BJ (cell line): ENCODE measurements around the gene ACAD11. TPM values are rescaled to one million over a fixed set of nuclear protein-coding genes. Genes with fewer than 3 reads are reported as not detected.

Experiments used
- CTCF ChIA-PET: fragments of 350-600 bp; formaldehyde crosslinking; extraction: SDS; loops from one replicate; lab custom pipeline; 2021; ENCODE audit warnings: antibody characterized with exemption, inconsistent platforms; lab: Yijun Ruan, JAX
- POLR2A ChIA-PET: fragments of 300-600 bp; sonication (Branson Sonifier 250); formaldehyde crosslinking; extraction: SDS; loops from one replicate; lab custom pipeline; 2021; ENCODE audit warnings: antibody characterized with exemption; lab: Charles Lee
- DNase-seq: peaks from one replicate; pipeline ENCODE4 v3.0.0-alpha.2; 2011; ENCODE audit warnings: low read depth
- H3K27me3 ChIP-seq: 2 replicates; pipeline ENCODE4 v1.6.0; 2011; ENCODE audit warnings: low read length; ENCODE audit not compliant: control insufficient read depth, insufficient read depth
- H3K36me3 ChIP-seq: 2 replicates; pipeline ENCODE4 v1.5.1; 2011; ENCODE audit warnings: low read length; ENCODE audit not compliant: control insufficient read depth, insufficient read depth
- H3K4me3 ChIP-seq: 2 replicates; pipeline ENCODE4 v1.5.1; 2011; ENCODE audit warnings: low read depth, mild to moderate bottlenecking, control low read depth, low read length
- polyA plus RNA-seq: library from polyadenylated mRNA; depleted of rRNA; stranded (reverse); fragments of >200 nt; gene quantifications from 2 replicates; pipeline ENCODE4 v1.2.3, GENCODE V29; 2011
- TF ChIP-seq, protein P1 (sequence below): IDR thresholded peaks from 2 replicates; pipeline ENCODE4 v1.5.1; 2011; ENCODE audit warnings: low read depth, mild to moderate bottlenecking, control low read depth, inconsistent platforms, low read length, moderate library complexity; ENCODE audit not compliant: insufficient read depth

ACAD11 gene
- polyA plus RNA-seq, 1 experiment: 19.6 TPM

GRCh38 chr3:132637590-132637989, 22.0 kb downstream of the ACAD11 start:
- TF ChIP-seq, protein P1, sequence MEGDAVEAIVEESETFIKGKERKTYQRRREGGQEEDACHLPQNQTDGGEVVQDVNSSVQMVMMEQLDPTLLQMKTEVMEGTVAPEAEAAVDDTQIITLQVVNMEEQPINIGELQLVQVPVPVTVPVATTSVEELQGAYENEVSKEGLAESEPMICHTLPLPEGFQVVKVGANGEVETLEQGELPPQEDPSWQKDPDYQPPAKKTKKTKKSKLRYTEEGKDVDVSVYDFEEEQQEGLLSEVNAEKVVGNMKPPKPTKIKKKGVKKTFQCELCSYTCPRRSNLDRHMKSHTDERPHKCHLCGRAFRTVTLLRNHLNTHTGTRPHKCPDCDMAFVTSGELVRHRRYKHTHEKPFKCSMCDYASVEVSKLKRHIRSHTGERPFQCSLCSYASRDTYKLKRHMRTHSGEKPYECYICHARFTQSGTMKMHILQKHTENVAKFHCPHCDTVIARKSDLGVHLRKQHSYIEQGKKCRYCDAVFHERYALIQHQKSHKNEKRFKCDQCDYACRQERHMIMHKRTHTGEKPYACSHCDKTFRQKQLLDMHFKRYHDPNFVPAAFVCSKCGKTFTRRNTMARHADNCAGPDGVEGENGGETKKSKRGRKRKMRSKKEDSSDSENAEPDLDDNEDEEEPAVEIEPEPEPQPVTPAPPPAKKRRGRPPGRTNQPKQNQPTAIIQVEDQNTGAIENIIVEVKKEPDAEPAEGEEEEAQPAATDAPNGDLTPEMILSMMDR: no peak
- POLR2A ChIA-PET: no interaction called here
- H3K4me3 ChIP-seq: no peak overlapping the region
- no peaks in the 10 kb centered on the region for H3K36me3 ChIP-seq
- H3K27me3 ChIP-seq: no peaks in the 10 kb centered on the region
- CTCF ChIA-PET: interaction anchor here (1.1 to 6.7 kb wide), 2 partner anchors 22 to 101 kb away, joined by 4 to 137 read pairs; partner anchors contain the start of gene ACAD11
- DNase-seq: no peak

DNA sequence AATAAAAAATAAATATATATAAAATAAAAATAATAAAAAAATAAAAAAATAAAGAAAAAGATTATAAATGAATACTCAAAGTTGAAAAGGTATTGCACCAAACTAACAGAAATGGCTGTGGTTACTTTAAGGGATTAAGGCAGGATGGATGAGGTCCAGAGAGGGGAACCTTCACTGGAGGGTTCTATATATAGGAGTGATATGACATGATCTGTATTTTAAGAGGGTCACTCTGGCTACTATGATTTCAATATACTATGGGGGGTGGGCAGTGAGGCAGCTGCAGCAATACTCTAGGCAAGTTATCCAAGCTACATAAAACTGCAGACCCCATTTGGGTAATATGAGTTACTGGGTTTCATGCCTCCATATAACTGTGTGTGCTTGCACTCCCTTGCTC, 24.6 kb downstream of the ACAD11 start:
- TF ChIP-seq, protein P1: no peak
- no peaks in the 10 kb centered on the region for H3K27me3 ChIP-seq
- H3K36me3 ChIP-seq: no peaks in the 10 kb centered on the region
- CTCF ChIA-PET: interaction anchor here (0.9 to 1.6 kb wide), 3 partner anchors 15 to 98 kb away, joined by 3 to 4 read pairs (median 3); no protein-coding TSS in a partner anchor
- no peak for DNase-seq
- POLR2A ChIA-PET: no interaction called here
- H3K4me3 ChIP-seq: no peak overlapping the region

- CTCF ChIA-PET: interaction anchor here (0.7 to 1.3 kb wide), 3 partner anchors 34 to 57 kb away, joined by 3 read pairs; partner anchors contain the start of gene ACKR4
These were observed 29.0 kb downstream of the ACAD11 start for GRCh38 chr3:132630612-132631011.

DNA sequence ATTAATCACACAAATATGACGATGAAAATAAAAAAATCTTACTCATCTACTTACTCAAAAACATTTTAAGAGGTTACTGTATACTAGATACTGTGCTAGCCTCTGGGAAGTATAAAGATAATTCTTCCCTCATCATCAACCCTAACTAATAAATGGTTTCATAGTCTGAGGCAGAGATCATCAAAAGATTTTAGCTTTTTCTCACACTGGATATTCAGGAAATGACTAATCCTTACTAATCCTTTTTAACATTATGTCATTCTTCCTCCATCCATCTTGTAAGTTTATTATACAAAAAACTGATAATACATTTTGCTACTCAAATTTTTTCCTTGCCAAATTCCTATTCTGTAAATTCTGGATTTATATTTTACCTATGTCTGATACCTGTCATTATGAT, 29.7 kb downstream of the ACAD11 start:
- DNase-seq: peak; percentile 76
- H3K4me3 ChIP-seq: no peak overlapping the region
- H3K27me3 ChIP-seq: no peaks in the 10 kb centered on the region
- peaks cover 2% of the 10 kb centered on the region; the same call in 1 of the 2 replicates for H3K36me3 ChIP-seq
- ChIA-PET POLR2A (no interaction called here), CTCF (no interaction called here)
- TF ChIP-seq, protein P1: no peak

More at GRCh38 chr3:132630612-132631011, 29.0 kb downstream of the ACAD11 start:
- DNase-seq: no peak
- POLR2A ChIA-PET: interaction anchor here (0.6 kb wide), 1 partner anchor 11 kb away, joined by 3 read pairs; no protein-coding TSS in a partner anchor
- no peaks in the 10 kb centered on the region for H3K27me3 ChIP-seq
- no peak overlapping the region for H3K4me3 ChIP-seq
- TF ChIP-seq, protein P1: no peak
- peaks cover 2% of the 10 kb centered on the region; the same call in 1 of the 2 replicates for H3K36me3 ChIP-seq

GRCh38 chr3:132628157-132628556, 31.5 kb downstream of the ACAD11 start:
- no peak for DNase-seq
- CTCF ChIA-PET: no interaction called here
- no peak overlapping the region for H3K4me3 ChIP-seq
- POLR2A ChIA-PET: no interaction called here
- TF ChIP-seq, protein P1: no peak
- no peaks in the 10 kb centered on the region for H3K27me3 ChIP-seq
- H3K36me3 ChIP-seq: peaks cover 2% of the 10 kb centered on the region; the same call in 1 of the 2 replicates
